Pulmonary artery endothelial cell (primary cell): Measurements from ENCODE around the gene APOC4. TPM values are rescaled to one million over a fixed set of nuclear protein-coding genes. Genes with fewer than 3 reads are reported as not detected.
A peak's percentile ranks its signal among the peaks of the same experiment; 100 is the strongest.
"Not testable (repeated sequence)": the region's sequence is repeated elsewhere in the genome, so short reads cannot be mapped to it uniquely, and the experiment has no call there.

Experiments
- DNase-seq: peaks from one replicate; pipeline ENCODE4 v3.0.0-alpha.2; 2011; ENCODE audit warnings: low read depth, low spot score
- total RNA-seq: library from RNA; depleted of rRNA; stranded (reverse); fragments of >200 nt; gene quantifications from 2 replicates; pipeline ENCODE4 v1.2.3, GENCODE V29; 2014

APOC4 gene
- total RNA-seq, 1 donor from 2014 or later: not detected

- DNase-seq: no peak
Measured at GRCh38 chr19:44957526-44957925, 15.5 kb downstream of the APOC4 start.

DNA sequence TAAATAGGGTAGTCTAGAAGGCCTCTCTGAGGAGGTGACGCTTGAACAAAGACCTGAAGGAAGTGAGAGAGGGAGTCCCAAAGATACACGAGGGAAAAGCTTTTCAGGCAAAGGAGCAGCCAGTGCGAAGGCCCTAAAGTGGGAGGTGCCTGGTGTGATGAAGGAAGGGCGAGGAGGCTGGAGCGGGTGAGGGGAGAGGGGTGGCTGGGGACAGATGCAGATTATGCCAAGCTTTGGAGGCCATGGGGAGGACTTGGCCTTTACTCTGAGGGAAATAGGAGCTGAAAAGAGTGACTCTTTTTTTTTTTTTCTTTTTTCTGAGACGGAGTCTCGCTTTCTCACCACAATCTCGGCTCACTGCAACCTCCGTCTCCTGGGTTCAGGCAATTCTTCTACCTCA lies 16.1 kb downstream of the APOC4 start:
- DNase-seq: no peak

DNA sequence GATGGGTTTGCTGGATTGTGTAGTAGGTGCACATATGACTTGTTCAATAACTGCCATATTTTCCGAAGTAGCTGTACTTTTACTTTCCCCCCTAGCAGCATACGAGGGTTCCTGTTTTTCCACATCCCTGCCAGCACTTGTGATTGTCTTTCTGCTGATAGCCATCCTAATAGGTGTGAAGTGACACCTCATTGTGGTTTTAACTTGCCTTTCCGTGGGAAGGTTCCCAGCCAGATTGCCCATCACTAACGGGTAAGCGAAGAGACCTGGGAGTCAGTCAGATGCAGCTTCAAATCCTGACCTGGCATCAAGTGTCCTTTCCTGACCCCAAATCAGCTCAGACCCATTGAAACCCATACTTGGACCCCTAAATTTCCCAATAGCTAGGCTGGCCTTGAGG lies 17.7 kb downstream of the APOC4 start:
- no peak for DNase-seq

- DNase-seq: no peak
Measured at GRCh38 chr19:44960906-44961728, 19.1 kb downstream of the APOC4 start.

DNA sequence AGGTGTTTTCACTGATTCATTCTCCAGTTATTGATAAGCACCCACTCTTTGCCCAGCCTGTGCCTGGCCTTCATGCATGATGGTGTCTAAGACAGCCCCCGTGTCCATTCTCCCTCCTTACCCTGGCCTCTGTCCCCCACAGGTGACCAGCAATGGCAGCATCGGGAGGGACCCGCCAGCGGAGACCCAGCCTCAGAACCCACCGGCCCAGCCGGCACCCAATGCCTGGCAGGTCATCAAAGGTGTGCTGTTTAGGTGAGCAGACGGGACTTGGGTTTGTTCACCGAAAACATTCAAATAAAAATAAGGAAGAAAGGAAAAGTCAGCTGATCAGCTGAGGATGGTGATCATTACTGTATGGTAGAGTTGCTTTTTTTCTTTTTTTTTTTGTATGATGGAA lies 19.8 kb downstream of the APOC4 start:
- no peak for DNase-seq

DNA sequence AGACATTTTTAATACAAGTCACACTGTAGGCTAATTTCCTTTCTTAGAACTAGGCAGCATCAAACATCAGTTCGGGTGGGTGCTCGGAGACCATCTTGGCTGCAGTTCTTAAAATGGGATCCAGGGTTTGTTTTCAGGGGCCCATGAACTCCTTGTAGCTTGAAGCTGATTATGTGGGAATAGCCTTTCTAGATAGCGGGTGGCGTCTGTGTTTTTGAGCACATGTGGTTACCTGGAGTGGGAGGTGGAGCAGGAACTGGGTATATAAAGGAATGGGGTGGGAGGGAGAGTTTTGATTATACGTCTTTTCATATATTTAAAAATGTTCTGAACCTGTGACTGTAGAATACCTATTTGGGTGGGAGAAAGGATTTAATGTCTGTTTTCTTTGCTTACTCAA lies 26.1 kb downstream of the APOC4 start:
- no peak for DNase-seq

DNA sequence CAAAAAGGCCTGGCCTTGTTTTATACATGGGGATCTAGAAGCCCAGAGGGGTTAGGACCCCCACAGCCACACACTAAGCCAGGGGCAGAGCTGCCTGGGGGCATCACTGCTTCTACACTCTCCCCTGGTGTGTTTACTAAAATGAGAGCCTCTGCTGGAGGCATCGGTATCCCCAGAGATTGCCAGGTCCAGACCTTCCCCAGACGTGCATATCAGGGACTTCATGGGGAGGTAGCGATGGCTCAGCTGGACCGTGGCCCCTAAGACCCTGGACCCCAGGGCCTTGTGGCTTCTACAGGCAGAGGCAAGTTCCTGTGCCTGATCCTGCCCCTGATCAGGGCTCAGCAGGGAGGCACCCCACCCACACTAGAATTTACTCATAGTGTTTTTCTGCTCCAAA lies 26.6 kb downstream of the APOC4 start:
- no peak for DNase-seq

DNA sequence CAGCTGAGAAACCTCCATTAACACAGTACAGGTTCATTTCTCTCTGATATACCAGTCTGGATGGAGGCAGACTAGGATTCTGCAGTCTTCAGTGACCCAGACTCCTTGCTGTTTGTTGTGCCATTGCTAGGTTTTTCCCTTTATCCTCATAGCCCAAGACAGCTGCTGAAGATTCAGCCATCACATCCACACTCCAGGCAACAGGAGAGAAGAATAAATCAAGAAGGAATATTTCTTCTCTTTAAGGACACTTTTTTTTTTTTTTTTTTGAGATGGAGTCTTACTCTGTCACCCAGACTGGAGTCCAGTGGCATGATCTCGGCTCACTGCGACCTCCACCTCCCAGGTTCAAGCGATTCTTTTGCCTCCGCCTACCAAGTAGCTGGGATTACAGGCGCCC lies 27.4 kb downstream of the APOC4 start:
- no peak for DNase-seq

DNA sequence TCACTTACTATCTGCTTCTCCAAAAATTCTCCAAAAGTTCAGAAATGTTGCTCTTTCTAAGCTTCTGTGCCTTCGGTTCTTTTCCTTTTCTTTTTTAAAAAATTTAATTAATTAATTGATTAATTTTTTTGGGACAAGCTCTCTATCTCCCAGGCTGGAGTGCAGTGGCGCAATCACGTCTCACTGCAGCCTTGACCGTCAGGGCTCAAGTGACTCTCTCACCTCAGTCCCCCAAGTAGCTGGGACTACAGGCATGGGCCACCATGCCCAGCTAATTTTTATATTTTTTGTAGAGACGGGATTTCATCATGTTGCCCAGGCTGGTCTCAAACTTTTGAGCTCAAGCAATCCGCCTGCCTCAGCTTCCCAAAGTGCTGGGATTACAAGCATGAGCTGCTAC lies 29.4 kb downstream of the APOC4 start:
- not testable (repeated sequence) for DNase-seq

- no peak for DNase-seq
Measured at GRCh38 chr19:44972802-44973201, 30.8 kb downstream of the APOC4 start.

DNA sequence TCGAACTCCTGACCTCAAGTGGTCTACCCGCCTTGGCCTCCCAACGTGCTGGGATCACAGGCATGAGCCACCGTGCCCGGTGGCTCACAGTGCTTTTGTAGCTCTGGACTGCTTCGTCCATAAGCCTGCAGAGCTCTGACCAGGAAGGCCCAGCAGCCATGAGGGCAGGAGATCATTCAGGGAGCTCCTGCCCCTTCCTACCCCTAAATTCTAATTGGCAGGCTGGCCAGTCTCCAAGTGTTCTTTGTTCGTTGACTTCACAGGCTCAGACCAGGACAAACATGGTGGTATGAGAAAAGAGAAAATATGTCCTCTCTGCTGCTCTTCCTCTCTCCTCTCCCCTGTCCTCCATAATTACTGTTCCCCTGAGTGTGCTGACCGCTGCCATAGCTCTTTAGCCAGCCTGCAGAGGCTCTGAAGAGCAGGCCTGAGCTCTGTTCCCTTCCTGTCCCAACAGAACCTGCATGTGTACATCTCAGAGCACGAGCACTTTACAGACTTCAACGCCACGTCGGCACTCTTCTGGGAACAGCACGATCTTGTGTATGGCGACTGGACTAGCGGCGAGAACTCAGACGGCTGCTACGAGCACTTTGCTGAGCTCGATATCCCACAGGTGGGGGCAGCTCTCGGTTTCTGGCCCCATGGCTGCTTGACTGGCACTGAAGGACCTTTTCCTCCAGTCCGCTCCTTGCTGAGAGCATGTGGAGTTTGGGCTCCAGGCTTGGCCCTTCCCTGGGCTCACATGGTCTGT lies 32.1 kb downstream of the APOC4 start:
- no peak for DNase-seq

GRCh38 chr19:44974857-44975256 lies 32.8 kb downstream of the APOC4 start:
- no peak for DNase-seq

GRCh38 chr19:44975444-44975843 lies 33.4 kb downstream of the APOC4 start:
- no peak for DNase-seq

GRCh38 chr19:44984005-44984404 lies 42.0 kb downstream of the APOC4 start:
- no peak for DNase-seq

- DNase-seq: no peak
Measured at GRCh38 chr19:44985445-44985844, 43.4 kb downstream of the APOC4 start.

GRCh38 chr19:44986389-44986788 lies 44.4 kb downstream of the APOC4 start:
- DNase-seq: no peak

GRCh38 chr19:44987148-44987675 lies 45.2 kb downstream of the APOC4 start:
- no peak for DNase-seq

- no peak for DNase-seq
Measured at GRCh38 chr19:44988273-44988672, 46.2 kb downstream of the APOC4 start.

- DNase-seq: peak; percentile 30
Measured at GRCh38 chr19:44988896-44989556, 47.0 kb downstream of the APOC4 start.

DNA sequence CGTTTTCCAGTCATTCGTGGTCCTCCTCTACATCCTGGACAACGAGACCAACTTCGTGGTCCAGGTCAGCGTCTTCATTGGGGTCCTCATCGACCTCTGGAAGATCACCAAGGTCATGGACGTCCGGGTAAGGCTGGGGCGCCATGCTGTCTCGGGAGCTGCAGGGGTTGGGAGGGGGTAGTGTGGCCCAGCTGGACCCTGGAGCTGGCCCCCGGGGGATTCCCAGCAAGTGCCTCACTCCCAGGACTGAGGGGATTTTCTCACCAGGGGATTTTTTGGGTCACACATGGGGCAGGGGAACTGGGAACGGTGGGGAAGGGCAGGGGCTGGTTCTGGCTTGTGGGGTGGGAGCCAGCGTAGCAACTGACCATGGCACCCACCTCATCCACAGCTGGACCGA lies 48.4 kb downstream of the APOC4 start:
- DNase-seq: no peak

GRCh38 chr19:44990966-44991365 lies 48.9 kb downstream of the APOC4 start:
- DNase-seq: no peak
